NCI-H2196 (cell line): ENCODE results near the gene SLC24A1.
"Not testable (repeated sequence)": the region's sequence is repeated elsewhere in the genome, so short reads cannot be mapped to it uniquely, and the experiment has no call there.

Experiments
- DNase-seq: peaks from one replicate; lab custom pipeline; 2025; ENCODE audit not compliant: unreplicated experiment; lab: John Stamatoyannopoulos, UW

SLC24A1 gene

DNA sequence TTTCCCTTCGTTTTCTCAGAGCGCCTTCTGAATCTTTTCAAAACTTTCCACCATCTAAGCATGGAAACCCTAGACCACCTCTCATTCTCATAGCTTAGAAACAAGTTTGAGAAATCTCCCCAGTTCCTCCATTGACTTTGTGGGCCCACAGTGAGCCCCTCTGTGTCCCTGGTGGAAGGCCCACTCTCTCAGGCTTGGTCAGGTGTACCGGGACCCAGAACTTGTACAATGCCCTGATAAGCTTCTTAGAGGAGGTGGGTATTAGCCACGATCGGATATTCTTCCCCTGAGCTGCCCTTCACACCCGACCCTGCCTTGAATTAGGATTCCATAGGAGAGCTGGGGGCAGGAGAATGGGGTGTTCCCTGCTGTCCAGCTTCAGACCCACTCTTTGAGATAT is at the start of gene SLC24A1:
SLC24A1 (plus strand) TSS at position 301 of the 400 bp plus-strand sequence. CDS start 2,143 bp downstream, outside the sequence.
- no peak for DNase-seq

GRCh38 chr15:65571971-65572370 is 49.8 kb upstream of the SLC24A1 start:
- no peak for DNase-seq

DNA sequence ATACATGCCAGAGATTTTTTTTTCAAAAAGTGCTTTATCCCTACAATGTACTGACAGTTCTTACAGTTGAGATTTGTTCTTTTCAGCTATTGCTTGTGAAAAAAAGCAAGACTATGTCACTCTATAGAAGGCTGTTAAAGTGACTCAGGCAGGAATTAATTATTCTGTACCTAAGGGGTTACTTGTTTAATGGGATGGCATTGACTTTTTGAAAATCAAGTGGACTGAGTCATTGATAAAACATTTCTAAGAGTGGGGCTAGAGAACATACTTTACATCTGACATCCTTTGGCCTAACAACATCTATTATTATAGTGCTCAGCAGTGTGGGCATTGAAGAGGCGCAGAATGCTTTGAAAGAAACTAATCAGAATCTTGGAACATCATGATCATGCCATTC is 45.1 kb upstream of the SLC24A1 start:
- DNase-seq, result no peak

DNA sequence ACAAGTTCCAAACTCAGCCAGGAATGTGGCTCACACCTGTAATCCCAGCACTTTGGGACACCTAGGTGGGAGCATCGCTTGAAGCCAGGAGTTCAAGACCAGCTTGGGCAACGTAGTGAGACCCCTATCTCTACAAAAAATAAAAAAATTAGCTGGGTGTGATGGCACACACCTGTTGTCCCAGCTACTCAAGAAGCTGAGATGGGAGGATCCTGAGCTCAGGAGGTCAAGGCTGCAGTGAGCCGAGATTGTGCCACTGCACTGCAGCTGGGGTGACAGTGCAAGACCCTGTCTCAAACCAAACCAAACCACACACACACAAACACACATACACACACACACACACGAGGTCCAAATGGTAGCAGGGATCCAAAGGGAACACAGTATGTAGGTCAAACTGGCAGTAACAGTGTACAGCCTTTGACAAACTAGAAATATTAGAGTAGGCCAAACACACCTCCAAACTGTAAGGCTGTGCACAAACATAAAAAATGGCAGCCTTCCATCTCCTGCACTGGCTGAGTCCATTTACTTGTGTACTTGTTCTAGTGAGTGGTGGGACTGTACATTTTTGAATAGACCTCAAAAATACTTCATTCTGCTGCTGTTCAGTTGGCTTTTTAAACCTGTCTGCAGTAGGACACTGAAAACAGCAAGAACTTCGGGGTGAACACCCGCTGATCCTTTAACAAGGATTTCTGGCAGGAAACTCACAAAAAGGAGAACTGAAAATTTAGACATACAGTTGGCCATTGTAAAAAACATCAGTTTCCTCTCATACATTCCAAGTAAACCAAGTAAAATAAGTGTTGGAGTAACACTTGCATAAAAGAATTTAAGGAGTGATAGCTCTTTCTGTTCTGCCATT is 44.4 kb upstream of the SLC24A1 start:
- DNase-seq, result no peak

DNA sequence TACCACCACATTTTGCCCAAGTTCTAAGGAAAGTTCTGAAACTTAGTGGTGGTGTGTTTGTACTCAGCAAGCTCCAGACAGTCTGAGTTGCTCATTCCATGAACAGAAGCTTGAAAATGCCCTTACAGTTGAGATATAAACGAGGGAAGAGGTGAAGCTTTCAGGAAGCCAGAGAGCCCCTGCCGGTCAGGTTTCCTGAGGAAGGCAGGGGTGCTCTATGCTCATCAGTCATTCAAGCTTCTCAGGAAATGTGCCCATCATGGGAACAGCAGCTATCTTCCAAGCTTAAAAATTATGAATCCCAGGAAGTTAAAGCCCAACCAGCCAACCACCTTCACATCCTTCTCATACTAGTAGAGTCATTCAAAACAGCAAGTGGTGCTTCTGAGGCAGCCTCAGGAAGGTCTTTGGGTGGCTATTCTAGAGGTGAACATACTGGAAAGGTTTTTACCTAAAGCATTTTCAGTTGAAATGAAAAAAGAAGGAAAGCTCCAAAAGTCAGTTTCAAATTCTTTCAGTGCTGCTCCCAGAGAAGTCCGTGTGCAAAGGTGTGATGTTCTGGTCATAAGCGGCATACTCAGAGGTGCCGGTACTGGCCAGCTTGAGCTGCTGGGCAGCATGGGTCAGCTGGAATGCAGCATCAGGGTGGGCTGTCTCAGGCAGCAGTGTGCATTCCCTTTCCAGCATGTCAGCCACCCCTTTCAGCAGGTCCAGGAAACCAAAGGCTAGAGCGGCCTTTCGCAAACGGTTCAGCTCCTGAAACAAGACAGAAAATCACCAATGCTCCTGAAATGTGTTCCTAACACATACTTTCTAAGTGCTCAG is 42.6 kb upstream of the SLC24A1 start:
- DNase-seq, result no peak

DNA sequence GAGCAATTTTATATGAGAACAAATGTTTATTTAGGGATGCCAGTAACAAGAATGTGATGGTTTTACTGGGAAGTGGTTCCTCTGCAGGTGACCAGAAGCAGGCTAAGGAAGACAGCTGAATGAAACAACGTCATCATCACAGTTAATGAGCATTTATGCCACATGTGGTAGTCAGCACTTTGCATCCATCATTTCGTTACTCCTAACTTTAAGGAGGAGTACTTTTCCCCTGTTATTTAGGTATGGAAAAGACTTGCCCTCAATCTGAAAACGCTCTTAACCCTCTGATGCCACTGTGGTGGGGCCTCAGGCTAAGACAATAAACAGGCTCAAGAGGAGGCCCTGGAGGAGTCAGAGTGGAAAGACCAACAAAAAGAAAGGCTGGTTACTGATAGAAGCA is 42.0 kb upstream of the SLC24A1 start:
- no peak for DNase-seq

- no peak for DNase-seq
Measured at GRCh38 chr15:65580287-65580686, 41.5 kb upstream of the SLC24A1 start.

- DNase-seq, result no peak
Measured at GRCh38 chr15:65583701-65584100, 38.0 kb upstream of the SLC24A1 start.

- no peak for DNase-seq
Measured at GRCh38 chr15:65584241-65584640, 37.5 kb upstream of the SLC24A1 start.

DNA sequence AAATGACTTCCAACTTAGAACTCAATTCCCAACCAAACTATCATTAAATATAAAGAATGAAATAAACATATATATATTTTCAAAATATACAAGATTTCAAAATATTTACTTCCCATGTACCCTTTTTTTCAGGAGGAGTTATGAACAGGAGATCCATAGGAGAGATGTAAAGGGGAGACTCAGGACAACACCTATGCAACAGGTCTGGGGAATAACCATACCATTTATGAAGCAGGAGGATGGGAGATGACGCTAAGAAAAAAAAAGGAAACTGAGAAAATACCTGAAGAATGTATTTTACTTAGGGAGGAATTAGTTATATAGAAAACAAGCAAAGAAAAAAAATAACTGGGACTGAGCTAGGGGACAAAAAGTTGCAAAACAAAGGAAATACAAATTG is 34.6 kb upstream of the SLC24A1 start:
- DNase-seq, result no peak

DNA sequence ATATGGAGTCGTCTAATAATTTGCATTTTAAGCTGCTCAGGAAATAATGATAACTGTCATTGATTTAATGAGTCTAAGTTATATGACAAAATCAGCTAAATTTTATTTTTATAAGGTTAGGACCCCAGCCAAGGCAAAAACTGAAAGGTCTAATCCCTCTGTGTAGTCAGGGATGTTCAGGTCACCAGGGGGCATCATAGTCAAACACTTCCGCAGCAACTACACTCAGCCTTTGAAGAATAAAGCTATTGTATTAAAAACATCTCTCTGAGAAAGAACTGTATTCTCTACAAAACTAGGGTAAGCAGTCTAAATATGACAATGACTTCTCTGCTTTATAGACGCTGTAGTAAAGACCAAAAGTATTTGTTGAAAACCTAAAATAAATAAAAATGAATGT is 25.8 kb upstream of the SLC24A1 start:
- no peak for DNase-seq

DNA sequence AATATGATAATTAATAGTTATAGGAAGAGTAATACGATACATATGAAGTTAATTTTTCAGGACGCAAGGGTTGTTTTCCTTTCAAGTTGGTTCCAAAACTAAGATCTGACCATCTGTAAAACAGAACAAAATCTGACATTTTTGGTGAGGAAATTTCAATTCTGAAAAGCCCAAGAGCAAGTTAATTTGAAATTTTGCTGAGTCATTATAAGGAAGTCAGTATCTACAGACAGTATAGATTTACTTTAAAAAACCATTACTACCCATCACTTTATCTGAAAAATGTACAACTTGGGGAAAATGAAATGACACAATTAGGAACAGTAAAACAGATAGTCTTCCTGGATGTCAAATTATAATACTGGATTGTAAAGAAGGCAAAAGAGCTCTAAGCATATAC is 23.3 kb upstream of the SLC24A1 start:
- no peak for DNase-seq

- no peak for DNase-seq
Measured at GRCh38 chr15:65599677-65600076, 22.1 kb upstream of the SLC24A1 start.

GRCh38 chr15:65603134-65603533 is 18.6 kb upstream of the SLC24A1 start:
- DNase-seq, result no peak

DNA sequence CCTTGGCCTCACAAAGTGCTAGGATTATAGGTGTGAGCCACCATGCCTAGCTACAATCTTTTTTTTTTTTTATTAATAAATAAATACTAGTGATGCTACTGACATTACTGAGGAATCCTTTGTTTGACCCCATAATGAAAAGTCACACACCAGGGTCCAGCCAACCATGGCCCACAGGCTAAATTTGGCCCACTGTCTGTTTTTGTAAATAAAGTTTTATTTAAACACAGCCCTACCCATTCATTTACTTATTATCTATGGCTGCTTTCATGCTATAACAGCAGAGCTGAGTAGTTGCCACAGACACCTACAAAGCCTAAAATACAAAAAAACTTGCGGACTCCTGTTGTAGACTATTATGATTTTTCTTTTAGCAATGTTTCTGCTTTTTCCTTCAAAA is 18.2 kb upstream of the SLC24A1 start:
- DNase-seq, result no peak

DNA sequence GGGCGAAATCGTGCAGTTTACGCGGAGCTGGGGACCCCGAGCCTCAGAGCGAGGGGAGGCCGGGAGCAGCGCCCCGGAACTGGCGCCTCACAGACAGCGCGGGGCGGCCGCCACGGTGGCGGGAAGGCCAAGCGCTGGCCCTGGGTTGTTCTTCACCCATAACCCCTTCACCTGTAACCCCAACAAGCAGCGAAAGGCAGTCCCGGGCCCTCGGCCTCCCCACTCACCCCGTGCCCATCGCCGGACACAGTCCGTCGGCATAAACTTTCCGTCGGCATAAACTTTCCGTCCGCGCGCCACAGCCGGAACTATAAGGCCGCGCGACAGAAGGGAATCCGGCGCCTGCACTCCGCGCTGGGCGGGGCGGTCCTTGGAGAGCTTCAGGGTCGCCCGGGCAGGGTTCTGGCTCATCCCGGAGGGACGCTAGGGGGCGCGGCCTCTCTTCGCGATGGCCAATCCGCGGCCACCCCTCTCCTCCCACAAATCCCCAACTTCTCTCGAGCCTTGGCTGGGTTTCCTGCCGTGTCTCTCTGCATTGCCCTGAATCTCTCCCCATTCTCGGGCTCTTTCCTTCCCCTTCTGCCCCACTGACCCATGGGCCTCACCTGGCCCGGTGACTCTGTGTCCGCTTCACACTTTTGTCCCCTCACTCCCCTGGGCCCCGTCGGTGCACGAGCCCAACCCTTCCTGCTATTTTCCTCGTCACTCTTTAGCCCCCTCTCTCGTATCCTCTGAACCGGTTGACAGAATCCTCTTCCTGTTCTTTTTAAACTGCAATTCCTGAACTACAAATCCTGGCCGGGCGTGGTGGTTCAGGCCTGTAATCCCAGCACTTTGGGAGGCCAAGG is 10.6 kb upstream of the SLC24A1 start, which contains the start of gene INTS14:
INTS14 (minus strand) TSS at position 261 of the 848 bp plus-strand sequence. CDS start 3,751 bp downstream, outside the sequence.
- peak; percentile 91 for DNase-seq

DNA sequence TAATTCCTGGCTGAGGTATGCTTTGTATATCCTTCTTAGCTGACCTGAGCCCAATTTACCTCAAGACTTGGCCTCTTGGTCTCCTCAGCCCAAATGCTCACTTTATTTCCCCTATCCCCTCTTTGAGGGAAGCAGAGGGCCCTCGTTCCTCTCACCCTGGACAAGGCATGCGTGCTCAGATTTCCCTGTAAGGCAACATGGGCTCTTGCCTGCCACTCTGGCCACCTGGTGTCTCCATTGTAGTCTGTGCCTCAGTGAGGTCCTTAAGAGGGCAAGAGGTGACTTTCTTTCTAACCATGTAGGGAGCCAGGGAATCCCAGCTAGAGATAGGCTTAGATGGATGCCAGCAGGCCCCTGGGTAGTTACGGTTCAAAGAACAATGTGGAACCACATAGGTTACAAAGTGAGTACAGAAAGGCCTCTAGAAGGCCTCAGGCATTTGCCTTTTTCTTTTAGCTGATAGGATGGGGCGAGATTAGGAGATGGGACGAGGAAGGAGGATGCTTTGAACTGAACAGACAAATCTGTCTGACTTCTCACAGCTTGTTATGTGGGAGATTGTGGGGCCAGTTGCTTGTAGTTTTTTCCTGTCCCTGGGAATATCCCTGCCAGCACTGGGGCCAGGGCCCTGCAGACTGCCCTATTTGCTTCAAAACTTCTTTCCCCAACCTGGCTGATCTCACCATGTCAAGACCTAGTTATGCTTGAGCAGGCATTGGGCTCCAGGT is 9.7 kb upstream of the SLC24A1 start:
- no peak for DNase-seq

DNA sequence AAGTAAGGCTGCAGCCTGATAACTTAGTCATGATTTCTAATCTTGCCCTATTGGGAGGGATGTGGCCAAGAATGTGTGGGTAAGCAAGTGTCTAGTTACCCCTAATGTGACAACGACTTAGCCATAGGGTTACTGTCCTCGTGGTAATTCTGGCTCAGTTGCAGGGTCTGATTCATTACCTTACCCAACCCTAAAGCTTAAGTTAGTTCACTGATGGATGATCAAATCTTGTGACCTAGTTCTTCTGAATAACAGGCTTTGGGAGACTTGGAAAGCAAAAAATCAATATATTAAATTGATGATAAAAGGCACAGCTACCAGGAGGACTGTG is 9.2 kb upstream of the SLC24A1 start:
- DNase-seq, result no peak

GRCh38 chr15:65612949-65613744 is 8.6 kb upstream of the SLC24A1 start:
- no peak for DNase-seq

- DNase-seq, result not testable (repeated sequence)
Measured at GRCh38 chr15:65615887-65616286, 5.9 kb upstream of the SLC24A1 start.
